ENCODE results near the gene FOXL3.
"Not testable (repeated sequence)": the region's sequence is repeated elsewhere in the genome, so short reads cannot be mapped to it uniquely, and the experiment has no call there.

The FOXL3 gene

DNA sequence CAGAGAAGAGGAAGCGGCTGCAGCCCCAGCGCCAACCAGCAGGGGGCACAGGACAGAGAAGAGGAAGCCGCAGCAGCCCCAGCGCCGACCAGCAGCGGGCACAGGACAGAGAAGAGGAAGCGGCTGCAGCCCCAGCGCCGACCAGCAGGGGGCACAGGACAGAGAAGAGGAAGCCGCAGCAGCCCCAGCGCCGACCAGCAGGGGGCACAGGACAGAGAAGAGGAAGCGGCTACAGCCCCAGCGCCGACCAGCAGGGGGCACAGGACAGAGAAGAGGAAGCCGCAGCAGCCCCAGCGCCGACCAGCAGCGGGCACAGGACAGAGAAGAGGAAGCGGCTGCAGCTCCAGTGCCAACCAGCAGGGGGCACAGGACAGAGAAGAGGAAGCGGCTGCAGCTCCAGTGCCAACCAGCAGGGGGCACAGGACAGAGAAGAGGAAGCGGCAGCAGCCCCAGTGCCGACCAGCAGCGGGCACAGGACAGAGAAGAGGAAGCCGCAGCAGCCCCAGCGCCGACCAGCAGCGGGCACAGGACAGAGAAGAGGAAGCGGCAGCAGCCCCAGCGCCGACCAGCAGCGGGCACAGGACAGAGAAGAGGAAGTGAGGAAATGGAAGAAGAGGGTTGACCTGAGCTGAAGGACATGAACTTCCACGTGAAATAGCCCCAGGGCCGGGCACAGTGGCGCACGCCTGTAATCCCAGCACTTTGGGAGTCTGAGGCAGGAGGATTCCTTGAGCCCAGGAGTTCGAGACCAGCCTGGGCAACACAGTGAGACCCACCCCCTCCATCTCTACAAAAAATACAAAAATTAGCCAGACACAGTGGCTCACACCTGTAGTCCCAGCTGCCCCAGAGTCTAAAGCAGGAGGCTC is 26.3 kb upstream of the FOXL3 start:
- TF ChIP-seq CTCF (IDR thresholded peaks at IDR 0.05; ENCODE audit: control insufficient read depth, insufficient read depth, low read depth, low read length, missing control alignments), result peak; percentile 32
- H3K4me3 ChIP-seq (ENCODE audit: control insufficient read depth, low read depth, low read length); DNase-seq (ENCODE audit: low read depth): not testable (repeated sequence)

DNA sequence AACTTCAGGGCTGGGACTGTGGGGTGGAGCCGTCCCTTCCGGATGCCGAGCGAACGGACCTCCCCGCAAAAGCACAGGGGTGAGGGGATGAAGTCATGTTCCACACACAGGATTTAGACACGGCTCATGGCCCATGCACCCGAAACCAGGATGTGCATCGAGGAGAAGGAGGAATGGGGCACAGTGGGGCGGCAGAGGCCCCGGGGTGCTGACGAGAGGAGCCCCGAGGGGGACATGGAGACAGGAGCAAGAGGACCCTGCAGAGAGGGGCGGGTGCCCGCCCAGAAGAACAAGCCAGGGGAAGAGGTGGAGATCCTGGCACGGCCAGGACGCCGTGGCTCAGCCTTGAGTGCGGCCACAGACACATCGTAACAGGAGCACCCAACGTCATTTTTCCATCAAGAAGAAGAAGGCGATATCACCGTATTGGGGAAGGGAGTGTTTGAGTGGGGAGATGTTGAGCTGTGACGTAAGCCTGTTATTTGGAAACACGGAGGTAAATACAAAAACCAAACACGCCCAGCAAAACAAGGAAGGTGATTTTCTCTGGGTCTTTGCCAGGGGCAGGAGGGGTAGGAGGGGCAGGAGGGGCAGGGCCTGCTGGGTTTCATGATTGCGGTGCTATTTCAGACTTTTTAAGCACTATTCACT is 25.3 kb upstream of the FOXL3 start:
- no peak overlapping the region for H3K4me3 ChIP-seq (ENCODE audit: control insufficient read depth, low read depth, low read length)
- DNase-seq (ENCODE audit: low read depth), result no peak
- no peak for TF ChIP-seq CTCF (IDR thresholded peaks at IDR 0.05; ENCODE audit: control insufficient read depth, insufficient read depth, low read depth, low read length, missing control alignments)

DNA sequence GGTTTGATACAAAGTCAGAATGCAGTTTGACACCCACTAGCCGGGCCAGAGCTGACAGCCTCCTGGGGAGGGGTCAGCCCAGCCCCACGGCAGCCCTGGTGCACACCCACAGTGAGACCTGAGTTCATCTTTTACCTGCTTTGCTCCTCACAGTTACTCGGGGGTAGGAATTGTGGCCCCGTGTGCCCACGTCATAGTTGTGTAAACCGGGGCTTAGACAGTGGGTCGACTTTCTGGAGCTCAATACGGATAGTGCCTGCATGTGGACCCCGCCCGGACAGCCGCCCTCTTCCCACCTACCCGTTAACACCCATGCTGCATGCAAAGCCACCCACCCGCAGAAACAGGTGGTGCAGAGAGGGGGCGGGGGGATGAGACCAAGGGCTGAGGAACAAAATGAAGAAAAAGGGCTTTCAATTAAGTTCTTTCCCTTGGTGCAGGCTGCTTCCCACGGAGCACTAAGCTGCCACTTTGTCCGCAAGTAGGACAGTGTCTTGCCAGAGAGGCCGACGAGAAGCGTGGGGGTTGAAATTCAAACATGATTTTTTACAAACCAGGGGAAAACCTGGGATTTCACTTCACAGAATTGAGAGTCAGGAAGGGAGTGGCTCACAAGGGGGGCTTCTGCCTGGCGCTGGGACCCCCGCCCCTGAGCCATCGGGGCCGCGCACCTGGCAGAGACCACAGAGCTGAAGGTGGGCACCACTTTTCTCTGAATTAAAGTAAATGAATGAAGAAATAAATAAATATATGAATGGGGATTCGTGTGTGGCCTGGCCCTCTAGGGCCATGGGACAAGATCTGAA is 24.6 kb upstream of the FOXL3 start:
- DNase-seq (ENCODE audit: low read depth), result no peak

DNA sequence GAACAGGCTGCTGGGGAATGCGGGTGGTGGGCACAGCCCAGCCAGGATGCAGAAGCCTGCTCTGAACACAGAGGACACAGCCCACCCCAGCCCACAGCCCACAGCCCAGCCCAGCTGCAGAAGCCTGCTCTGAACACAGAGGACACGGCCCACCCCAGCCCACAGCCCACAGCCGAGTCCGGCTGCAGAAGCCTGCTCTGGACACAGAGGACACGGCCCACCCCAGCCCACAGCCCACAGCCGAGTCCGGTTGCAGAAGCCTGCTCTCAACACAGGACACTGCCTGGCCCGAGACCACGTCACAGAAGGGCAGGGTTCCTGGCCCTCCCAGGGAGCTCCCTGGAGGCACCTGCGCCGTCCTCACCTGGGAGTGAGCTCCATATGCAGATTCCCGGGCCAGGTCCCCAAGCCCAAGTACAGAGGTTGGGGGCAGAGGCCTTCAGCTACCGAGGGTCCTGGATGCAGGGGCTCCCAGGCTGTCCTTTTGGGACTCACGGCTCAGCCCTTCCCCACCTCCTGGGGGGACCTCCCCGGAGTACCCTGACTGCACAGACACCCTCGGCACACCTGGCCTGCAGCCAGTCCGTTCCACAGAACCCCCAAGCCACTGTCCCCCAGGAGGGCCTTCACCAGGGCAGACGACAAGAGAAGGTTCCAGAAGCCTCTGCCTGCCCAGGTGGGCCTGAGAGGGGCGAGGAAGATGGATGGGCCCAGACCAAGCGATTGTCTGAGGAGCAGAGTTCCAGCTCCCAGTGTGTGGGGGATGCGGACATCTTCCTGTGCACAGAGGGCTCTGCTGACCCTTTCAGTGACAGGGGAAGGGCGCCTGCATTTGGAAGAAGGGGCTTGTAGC is 23.7 kb upstream of the FOXL3 start:
- H3K4me3 ChIP-seq (ENCODE audit: control insufficient read depth, low read depth, low read length), result no peak overlapping the region
- TF ChIP-seq CTCF (IDR thresholded peaks at IDR 0.05; ENCODE audit: control insufficient read depth, insufficient read depth, low read depth, low read length, missing control alignments), result no peak

More for the DNA sequence above, 24.6 kb upstream of the FOXL3 start:
- H3K4me3 ChIP-seq (ENCODE audit: control insufficient read depth, low read depth, low read length), result no peak overlapping the region
- no peak for TF ChIP-seq CTCF (IDR thresholded peaks at IDR 0.05; ENCODE audit: control insufficient read depth, insufficient read depth, low read depth, low read length, missing control alignments)

DNA sequence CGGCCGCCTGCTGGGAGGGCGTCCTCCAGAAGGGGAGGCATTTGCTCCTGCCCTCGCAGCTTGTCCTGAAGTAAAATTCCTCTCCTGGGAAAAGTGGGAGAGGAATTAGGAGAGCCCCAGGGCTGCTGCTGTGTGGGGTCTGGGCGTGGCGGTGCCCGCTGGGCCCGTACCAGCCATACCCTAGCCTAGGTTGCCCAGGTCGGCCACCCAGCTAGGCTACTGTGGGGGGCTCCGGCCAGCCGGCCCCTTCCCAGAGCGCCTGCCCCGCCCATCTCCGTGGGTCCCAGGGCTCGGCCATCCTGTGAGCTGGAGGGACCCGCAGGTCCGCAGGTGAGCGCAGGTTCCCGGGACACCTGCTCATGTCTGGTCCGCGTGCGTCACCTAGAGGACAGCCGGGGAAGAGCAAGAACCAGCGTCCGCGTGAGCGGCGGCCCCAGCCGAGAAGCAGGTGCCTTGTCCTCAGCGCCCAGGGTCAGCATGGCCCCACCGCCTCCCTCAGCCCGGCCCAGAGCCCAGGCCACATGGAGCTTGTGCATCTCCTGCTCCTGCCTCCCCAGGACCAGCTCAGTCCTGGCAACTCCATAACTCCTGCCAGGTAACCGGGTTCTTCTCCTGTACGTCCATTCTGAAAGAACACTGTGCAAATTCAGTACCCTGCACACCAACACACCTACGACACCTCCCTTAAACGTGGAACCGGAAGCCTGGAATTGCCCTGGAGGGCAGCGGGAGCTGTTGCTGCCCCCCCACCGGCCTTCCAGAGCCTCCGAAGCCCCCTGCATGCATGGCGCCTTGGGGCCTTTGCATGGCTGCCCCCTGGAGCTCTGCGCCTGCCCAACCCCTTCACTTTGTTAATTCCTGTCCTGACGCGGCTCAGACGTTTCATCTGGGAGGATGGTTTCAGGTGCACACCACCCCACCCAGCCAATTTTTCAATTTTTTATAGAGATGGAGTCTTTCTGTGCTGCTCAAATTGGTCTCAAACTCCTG is 22.8 kb upstream of the FOXL3 start:
- DNase-seq (ENCODE audit: low read depth), result no peak
- TF ChIP-seq CTCF (IDR thresholded peaks at IDR 0.05; ENCODE audit: control insufficient read depth, insufficient read depth, low read depth, low read length, missing control alignments), result peak; percentile 10
- no peak overlapping the region for H3K4me3 ChIP-seq (ENCODE audit: control insufficient read depth, low read depth, low read length)

More for the DNA sequence above, 23.7 kb upstream of the FOXL3 start:
- DNase-seq (ENCODE audit: low read depth), result no peak
